ENCODE results near the gene PIWIL1. TPM values are rescaled to one million over a fixed set of nuclear protein-coding genes. Genes with fewer than 3 reads are reported as not detected.

PIWIL1 gene
- total and polyA plus RNA-seq, 11 donors: not detected

GRCh38 chr12:130336723-130337487 lies 782 bp upstream of the PIWIL1 start:
- DNase-seq (no peak), ATAC-seq (no peak)
- peaks cover 4 to 52% (median 21%) of the 10 kb centered on the region in 9 donors for H3K27me3 ChIP-seq
- intact Hi-C loops (cut with DNase I): loop anchor here in 2 of 10 donors (2.0 to 5.0 kb wide), 2 partner anchors 288 to 290 kb away; no protein-coding TSS in a partner anchor
- H3K4me1 ChIP-seq: peaks cover 0 to 8% (median 0%) of the 10 kb centered on the region in 12 donors
- TF ChIP-seq, protein P1, sequence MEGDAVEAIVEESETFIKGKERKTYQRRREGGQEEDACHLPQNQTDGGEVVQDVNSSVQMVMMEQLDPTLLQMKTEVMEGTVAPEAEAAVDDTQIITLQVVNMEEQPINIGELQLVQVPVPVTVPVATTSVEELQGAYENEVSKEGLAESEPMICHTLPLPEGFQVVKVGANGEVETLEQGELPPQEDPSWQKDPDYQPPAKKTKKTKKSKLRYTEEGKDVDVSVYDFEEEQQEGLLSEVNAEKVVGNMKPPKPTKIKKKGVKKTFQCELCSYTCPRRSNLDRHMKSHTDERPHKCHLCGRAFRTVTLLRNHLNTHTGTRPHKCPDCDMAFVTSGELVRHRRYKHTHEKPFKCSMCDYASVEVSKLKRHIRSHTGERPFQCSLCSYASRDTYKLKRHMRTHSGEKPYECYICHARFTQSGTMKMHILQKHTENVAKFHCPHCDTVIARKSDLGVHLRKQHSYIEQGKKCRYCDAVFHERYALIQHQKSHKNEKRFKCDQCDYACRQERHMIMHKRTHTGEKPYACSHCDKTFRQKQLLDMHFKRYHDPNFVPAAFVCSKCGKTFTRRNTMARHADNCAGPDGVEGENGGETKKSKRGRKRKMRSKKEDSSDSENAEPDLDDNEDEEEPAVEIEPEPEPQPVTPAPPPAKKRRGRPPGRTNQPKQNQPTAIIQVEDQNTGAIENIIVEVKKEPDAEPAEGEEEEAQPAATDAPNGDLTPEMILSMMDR (IDR thresholded peaks at IDR 0.05): no peak
- TF ChIP-seq POLR2A (IDR thresholded peaks at IDR 0.05): no peak
- no peaks in the 10 kb centered on the region for H3K9me3 ChIP-seq
- H3K27ac ChIP-seq: no peak overlapping the region
- 70 to 88% (median 78%) methylated on average over 21 to 33 of the region's 33 CpGs for WGBS, 4 donors
- H3K36me3 ChIP-seq: no peaks in the 10 kb centered on the region
- no peak overlapping the region for H3K4me3 ChIP-seq

GRCh38 chr12:130338794-130339601 lies 1.3 kb downstream of the PIWIL1 start:
- Histone ChIP-seq H3K36me3 (no peaks in the 10 kb centered on the region), H3K27ac (no peak overlapping the region), H3K9me3 (no peaks in the 10 kb centered on the region), H3K4me3 (no peak overlapping the region), H3K4me1 (peaks cover 0 to 8% (median 0%) of the 10 kb centered on the region in 12 donors), H3K27me3 (peaks cover 4 to 42% (median 19%) of the 10 kb centered on the region in 9 donors)
- 14 to 23% (median 20%) methylated on average over 60 to 82 of the region's 82 CpGs for WGBS, 4 donors
- intact Hi-C loops (cut with DNase I): loop anchor here in 1 of 10 donors (5.0 kb wide), 1 partner anchor 292 kb away; no protein-coding TSS in a partner anchor
- TF ChIP-seq POLR2A (IDR thresholded peaks at IDR 0.05): no peak
- TF ChIP-seq, protein P1 (IDR thresholded peaks at IDR 0.05): no peak
- ATAC-seq (no peak), DNase-seq (no peak)

- 50 to 71% (median 57%) methylated on average over 15 of the region's 15 CpGs for WGBS, 4 donors
- no peak for TF ChIP-seq POLR2A (IDR thresholded peaks at IDR 0.05)
- TF ChIP-seq, protein P1 (IDR thresholded peaks at IDR 0.05): no peak
- intact Hi-C loops (cut with DNase I): loop anchor here in 1 of 10 donors (5.0 kb wide), 1 partner anchor 293 kb away; no protein-coding TSS in a partner anchor
Measured at GRCh38 chr12:130339951-130340350, 2.3 kb downstream of the PIWIL1 start.

DNA sequence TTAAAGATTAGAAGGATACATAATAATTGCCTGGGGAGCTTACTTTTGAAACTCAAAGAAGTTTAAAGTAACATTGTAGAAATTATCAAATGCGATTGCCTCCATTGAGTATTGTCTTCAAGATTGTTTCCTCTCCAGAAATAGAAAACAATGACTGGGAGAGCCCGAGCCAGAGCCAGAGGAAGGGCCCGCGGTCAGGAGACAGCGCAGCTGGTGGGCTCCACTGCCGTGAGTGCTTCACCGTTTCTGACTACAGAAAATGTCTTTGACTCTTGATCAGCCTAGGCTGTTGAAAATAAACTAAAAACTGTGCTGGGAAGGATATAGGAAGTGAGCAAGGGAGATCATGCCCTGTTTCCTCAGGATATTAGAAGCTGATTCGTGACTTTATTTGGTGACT lies 4.8 kb downstream of the PIWIL1 start:
- intact Hi-C loops (cut with DNase I): no loop called here
- no peaks in the 10 kb centered on the region for H3K36me3 ChIP-seq
- H3K27ac ChIP-seq: peak overlapping the region in 3 of 12 donors; percentile 18 to 51 (median 25)
- H3K9me3 ChIP-seq: no peaks in the 10 kb centered on the region
- DNase-seq: no peak
- peaks cover 2 to 32% (median 14%) of the 10 kb centered on the region in 9 donors for H3K27me3 ChIP-seq
- WGBS, 4 donors: 49 to 54% (median 53%) methylated on average over 8 of the region's 8 CpGs
- H3K4me1 ChIP-seq: peaks cover 0 to 8% (median 0%) of the 10 kb centered on the region in 12 donors
- ATAC-seq: peak in 1 of 4 donors; percentile 66
- no peak for TF ChIP-seq POLR2A (IDR thresholded peaks at IDR 0.05)
- TF ChIP-seq, protein P1 (IDR thresholded peaks at IDR 0.05): no peak
- H3K4me3 ChIP-seq: no peak overlapping the region

More at GRCh38 chr12:130339951-130340350, 2.3 kb downstream of the PIWIL1 start:
- H3K4me3 ChIP-seq: no peak overlapping the region
- DNase-seq (no peak), ATAC-seq (peak in 2 of 4 donors; percentile 24 to 39)
- no peaks in the 10 kb centered on the region for H3K9me3 ChIP-seq
- H3K27me3 ChIP-seq: peaks cover 4 to 35% (median 16%) of the 10 kb centered on the region in 9 donors
- H3K4me1 ChIP-seq: peaks cover 0 to 8% (median 0%) of the 10 kb centered on the region in 12 donors
- no peak overlapping the region for H3K27ac ChIP-seq
- H3K36me3 ChIP-seq: no peaks in the 10 kb centered on the region

Measured in heart left ventricle (tissue), 16 donors.